ENCODE results near the gene WDR64. TPM values are rescaled to one million over a fixed set of nuclear protein-coding genes. Genes with fewer than 3 reads are reported as not detected.

WDR64 gene
- polyA plus RNA-seq, 1 donor from 2014 or later, result 0.21 TPM

GRCh38 chr1:241749041-241749944 is 97.2 kb downstream of the WDR64 start:
- no peak overlapping the region for H3K9ac ChIP-seq (ENCODE audit: low read length)
- no peaks in the 10 kb centered on the region for H4K20me1 ChIP-seq (ENCODE audit: insufficient read depth)
- no peaks in the 10 kb centered on the region for H3K27me3 ChIP-seq (ENCODE audit: insufficient read depth, low read depth, low read length)
- no peaks in the 10 kb centered on the region for H3F3A ChIP-seq (ENCODE audit: insufficient read depth, low read length, poor library complexity, severe bottlenecking)
- no peak overlapping the region for H3K4me3 ChIP-seq (ENCODE audit: low read length)
- no peak overlapping the region for H2AFZ ChIP-seq (ENCODE audit: low read depth, low read length)
- no peaks in the 10 kb centered on the region for H3K79me2 ChIP-seq (replicated peaks; ENCODE audit: insufficient read depth, low read length)
- no peaks in the 10 kb centered on the region for H3K9me2 ChIP-seq (ENCODE audit: insufficient read depth, low read length)
- no peaks in the 10 kb centered on the region for H3K36me3 ChIP-seq (ENCODE audit: insufficient read depth, low read length)
- no peaks in the 10 kb centered on the region for H3K9me3 ChIP-seq (ENCODE audit: low read length)
- TF ChIP-seq TAF1 (IDR thresholded peaks at IDR 0.05; ENCODE audit: low read depth) (no peak), SMC3 (conservative IDR thresholded peaks at IDR 0.05; ENCODE audit: poor library complexity) (no peak), POLR2AphosphoS5 (IDR thresholded peaks at IDR 0.05) (no peak), MXI1 (conservative IDR thresholded peaks at IDR 0.05; ENCODE audit: poor library complexity, severe bottlenecking) (no peak), RAD21 (conservative IDR thresholded peaks at IDR 0.05) (no peak), EZH2 (IDR thresholded peaks at IDR 0.05; ENCODE audit: borderline replicate concordance, insufficient read depth, low read length, poor library complexity, severe bottlenecking) (no peak), EP300 (conservative IDR thresholded peaks at IDR 0.05; ENCODE audit: poor library complexity, severe bottlenecking) (no peak)
- TF ChIP-seq, protein P1, sequence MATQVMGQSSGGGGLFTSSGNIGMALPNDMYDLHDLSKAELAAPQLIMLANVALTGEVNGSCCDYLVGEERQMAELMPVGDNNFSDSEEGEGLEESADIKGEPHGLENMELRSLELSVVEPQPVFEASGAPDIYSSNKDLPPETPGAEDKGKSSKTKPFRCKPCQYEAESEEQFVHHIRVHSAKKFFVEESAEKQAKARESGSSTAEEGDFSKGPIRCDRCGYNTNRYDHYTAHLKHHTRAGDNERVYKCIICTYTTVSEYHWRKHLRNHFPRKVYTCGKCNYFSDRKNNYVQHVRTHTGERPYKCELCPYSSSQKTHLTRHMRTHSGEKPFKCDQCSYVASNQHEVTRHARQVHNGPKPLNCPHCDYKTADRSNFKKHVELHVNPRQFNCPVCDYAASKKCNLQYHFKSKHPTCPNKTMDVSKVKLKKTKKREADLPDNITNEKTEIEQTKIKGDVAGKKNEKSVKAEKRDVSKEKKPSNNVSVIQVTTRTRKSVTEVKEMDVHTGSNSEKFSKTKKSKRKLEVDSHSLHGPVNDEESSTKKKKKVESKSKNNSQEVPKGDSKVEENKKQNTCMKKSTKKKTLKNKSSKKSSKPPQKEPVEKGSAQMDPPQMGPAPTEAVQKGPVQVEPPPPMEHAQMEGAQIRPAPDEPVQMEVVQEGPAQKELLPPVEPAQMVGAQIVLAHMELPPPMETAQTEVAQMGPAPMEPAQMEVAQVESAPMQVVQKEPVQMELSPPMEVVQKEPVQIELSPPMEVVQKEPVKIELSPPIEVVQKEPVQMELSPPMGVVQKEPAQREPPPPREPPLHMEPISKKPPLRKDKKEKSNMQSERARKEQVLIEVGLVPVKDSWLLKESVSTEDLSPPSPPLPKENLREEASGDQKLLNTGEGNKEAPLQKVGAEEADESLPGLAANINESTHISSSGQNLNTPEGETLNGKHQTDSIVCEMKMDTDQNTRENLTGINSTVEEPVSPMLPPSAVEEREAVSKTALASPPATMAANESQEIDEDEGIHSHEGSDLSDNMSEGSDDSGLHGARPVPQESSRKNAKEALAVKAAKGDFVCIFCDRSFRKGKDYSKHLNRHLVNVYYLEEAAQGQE (IDR thresholded peaks at IDR 0.05; ENCODE audit: borderline replicate concordance), result no peak
- TF ChIP-seq, protein P2, sequence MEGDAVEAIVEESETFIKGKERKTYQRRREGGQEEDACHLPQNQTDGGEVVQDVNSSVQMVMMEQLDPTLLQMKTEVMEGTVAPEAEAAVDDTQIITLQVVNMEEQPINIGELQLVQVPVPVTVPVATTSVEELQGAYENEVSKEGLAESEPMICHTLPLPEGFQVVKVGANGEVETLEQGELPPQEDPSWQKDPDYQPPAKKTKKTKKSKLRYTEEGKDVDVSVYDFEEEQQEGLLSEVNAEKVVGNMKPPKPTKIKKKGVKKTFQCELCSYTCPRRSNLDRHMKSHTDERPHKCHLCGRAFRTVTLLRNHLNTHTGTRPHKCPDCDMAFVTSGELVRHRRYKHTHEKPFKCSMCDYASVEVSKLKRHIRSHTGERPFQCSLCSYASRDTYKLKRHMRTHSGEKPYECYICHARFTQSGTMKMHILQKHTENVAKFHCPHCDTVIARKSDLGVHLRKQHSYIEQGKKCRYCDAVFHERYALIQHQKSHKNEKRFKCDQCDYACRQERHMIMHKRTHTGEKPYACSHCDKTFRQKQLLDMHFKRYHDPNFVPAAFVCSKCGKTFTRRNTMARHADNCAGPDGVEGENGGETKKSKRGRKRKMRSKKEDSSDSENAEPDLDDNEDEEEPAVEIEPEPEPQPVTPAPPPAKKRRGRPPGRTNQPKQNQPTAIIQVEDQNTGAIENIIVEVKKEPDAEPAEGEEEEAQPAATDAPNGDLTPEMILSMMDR (IDR thresholded peaks at IDR 0.05; ENCODE audit: poor library complexity, severe bottlenecking), result no peak
- no peak overlapping the region for H3K27ac ChIP-seq (ENCODE audit: low read length)
- no peak overlapping the region for H3K4me2 ChIP-seq (ENCODE audit: low read length)

GRCh38 chr1:241749945-241750695 is 98.0 kb downstream of the WDR64 start:
- Histone ChIP-seq H3F3A (ENCODE audit: insufficient read depth, low read length, poor library complexity, severe bottlenecking) (no peaks in the 10 kb centered on the region), H3K36me3 (ENCODE audit: insufficient read depth, low read length) (no peaks in the 10 kb centered on the region), H3K79me2 (replicated peaks; ENCODE audit: insufficient read depth, low read length) (no peaks in the 10 kb centered on the region), H4K20me1 (ENCODE audit: insufficient read depth) (no peaks in the 10 kb centered on the region), H2AFZ (ENCODE audit: low read depth, low read length) (no peak overlapping the region), H3K27ac (ENCODE audit: low read length) (no peak overlapping the region), H3K9ac (ENCODE audit: low read length) (no peak overlapping the region), H3K9me2 (ENCODE audit: insufficient read depth, low read length) (no peaks in the 10 kb centered on the region), H3K4me2 (ENCODE audit: low read length) (no peak overlapping the region), H3K9me3 (ENCODE audit: low read length) (no peaks in the 10 kb centered on the region), H3K4me3 (ENCODE audit: low read length) (no peak overlapping the region), H3K27me3 (ENCODE audit: insufficient read depth, low read depth, low read length) (no peaks in the 10 kb centered on the region)
- TF ChIP-seq RAD21 (conservative IDR thresholded peaks at IDR 0.05), result no peak
- TF ChIP-seq TAF1 (IDR thresholded peaks at IDR 0.05; ENCODE audit: low read depth), result no peak
- TF ChIP-seq, protein P1 (IDR thresholded peaks at IDR 0.05; ENCODE audit: borderline replicate concordance), result no peak
- TF ChIP-seq MXI1 (conservative IDR thresholded peaks at IDR 0.05; ENCODE audit: poor library complexity, severe bottlenecking), result no peak
- no peak for TF ChIP-seq POLR2AphosphoS5 (IDR thresholded peaks at IDR 0.05)
- TF ChIP-seq EZH2 (IDR thresholded peaks at IDR 0.05; ENCODE audit: borderline replicate concordance, insufficient read depth, low read length, poor library complexity, severe bottlenecking), result no peak
- TF ChIP-seq, protein P2 (IDR thresholded peaks at IDR 0.05; ENCODE audit: poor library complexity, severe bottlenecking), result no peak
- no peak for TF ChIP-seq SMC3 (conservative IDR thresholded peaks at IDR 0.05; ENCODE audit: poor library complexity)
- TF ChIP-seq EP300 (conservative IDR thresholded peaks at IDR 0.05; ENCODE audit: poor library complexity, severe bottlenecking), result no peak

All from neural cell (in vitro differentiated cells).